GM19238 (cell line): ENCODE data around the gene TTC38.

Experiments used
- DNase-seq: peaks from one replicate; pipeline ENCODE4 v3.0.0; 2011; ENCODE audit warnings: low spot score; ENCODE audit not compliant: insufficient read length

Gene TTC38

DNA sequence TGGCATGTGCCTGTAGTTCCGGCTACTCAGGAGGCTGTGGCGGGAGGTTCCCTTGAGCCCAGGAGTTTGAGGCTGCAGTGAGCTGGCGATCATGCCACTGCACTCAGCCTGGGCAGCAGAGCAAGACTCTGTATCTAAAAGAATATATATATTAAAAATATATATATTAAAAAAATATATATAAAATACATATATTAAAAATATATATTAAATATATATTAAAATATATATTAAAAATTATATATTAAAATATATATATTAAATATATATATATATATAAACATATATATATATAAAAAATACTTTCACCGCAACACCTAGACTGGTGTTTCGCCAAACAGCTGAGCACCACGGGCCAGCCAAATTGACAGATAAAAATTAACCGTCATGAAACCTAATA is 8.8 kb downstream of the TTC38 start:
- no peak for DNase-seq

DNA sequence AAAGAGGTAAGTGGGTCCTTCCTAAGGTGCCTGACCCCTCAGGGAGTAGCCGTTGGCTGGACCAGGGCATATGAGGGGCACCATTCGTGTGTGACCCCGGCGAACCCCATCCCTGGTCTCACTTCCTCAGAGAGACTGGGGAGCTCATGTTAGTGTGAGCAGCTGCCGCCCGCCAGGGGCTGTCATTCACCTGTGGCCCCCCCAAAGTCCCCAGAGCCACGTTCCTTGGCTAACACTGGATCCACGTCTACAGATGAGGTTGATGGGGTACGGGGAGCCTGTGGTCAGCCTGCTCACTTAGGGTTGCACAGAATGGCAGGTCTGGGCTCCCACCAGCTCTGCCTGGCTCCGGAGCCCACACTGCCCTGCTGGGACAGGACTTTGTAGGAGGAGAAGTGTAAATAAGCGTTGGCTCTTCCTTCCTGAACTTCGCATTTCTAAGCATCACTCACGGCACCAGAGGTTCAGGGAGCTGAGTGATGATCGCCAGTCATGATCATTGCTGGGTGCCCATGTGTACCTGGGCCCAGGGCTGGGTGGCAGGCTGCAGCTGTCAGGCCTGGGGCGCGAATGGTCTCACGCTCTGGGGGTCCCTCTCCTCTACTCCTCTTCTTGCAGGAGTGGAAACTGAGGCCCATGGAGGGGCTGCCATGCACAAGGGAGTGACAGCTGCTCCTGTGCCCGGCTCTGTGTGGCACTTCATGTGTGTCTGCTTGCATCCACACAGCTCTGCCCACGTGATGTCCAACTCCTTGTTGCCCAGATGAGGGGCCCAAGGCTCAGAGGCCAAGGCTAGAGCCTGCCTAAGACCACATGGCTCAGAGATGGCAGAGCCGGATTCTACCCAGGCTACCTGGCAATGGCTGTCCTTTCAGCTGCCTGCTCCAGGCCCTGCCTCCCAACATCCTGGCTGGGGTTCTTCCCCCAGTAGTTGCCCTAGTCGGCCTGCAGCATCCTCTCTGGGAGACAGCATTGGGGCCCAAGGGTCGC is 11.1 kb downstream of the TTC38 start:
- DNase-seq: no peak

DNA sequence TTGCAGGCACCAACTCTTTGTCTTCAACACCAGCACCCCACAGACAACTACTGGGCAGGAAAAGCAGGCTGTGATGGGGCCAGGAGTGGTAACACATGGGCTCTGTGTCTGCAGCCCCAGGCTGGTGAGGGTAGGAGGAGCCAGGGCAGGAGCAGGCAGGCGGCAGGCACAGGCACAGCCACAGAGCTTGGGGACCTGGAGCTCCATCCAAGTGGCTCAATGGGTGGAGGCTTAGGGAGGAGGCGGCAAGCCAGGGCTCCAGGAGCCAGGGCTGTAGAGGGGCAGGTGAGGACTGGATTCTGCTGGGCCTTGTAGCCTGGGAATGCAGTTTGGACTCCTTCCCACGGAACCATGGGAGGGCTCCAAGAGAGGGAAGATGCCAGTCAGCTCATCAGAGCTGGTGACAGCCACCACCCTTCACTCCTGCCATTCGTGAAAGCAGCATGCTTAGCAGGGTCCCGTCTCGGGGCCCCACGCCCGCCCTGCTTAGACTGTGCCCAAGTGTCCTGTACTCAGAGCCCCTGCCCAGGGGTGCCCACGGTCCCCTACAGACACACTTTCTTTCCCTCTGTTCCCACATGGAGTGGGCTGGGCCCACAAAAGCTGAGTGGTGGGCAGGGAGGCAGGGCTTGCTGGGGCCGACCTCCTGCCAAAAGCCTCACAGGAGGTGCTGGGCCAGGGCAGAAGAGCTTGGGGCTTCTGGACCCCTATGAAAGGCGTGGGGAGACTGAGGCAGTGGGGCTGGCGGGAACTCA is 12.4 kb downstream of the TTC38 start:
- DNase-seq: no peak

DNA sequence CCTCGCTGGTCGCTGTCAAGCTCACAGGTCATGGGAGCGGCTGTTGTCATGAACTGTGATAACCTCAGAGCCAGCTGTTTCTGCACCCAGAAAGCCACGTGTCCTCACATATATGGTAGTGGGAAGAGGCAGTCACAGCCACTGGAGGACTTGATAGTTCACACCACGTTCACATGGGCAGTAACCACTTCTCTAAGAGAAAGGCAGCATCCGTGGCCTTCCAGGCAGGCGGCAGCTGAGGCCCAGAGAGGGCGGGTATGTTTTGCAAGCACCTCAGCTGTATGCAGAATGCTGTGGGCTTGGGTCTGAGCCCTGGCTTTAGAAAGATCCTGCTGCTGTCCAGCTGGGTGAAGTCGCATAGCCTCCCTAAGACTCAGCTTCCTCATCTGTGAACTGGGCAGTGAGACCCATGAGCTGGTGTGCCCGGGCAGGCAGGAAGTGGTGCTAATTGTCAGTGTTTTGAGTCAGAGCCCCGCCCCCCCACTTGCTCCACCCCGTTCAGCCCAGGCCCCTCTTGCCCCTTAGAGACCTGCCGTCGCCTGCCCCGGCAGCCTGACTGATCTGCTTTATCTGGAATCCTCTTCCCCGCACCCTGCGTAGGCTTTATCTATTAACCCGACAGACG is 13.3 kb downstream of the TTC38 start:
- no peak for DNase-seq

DNA sequence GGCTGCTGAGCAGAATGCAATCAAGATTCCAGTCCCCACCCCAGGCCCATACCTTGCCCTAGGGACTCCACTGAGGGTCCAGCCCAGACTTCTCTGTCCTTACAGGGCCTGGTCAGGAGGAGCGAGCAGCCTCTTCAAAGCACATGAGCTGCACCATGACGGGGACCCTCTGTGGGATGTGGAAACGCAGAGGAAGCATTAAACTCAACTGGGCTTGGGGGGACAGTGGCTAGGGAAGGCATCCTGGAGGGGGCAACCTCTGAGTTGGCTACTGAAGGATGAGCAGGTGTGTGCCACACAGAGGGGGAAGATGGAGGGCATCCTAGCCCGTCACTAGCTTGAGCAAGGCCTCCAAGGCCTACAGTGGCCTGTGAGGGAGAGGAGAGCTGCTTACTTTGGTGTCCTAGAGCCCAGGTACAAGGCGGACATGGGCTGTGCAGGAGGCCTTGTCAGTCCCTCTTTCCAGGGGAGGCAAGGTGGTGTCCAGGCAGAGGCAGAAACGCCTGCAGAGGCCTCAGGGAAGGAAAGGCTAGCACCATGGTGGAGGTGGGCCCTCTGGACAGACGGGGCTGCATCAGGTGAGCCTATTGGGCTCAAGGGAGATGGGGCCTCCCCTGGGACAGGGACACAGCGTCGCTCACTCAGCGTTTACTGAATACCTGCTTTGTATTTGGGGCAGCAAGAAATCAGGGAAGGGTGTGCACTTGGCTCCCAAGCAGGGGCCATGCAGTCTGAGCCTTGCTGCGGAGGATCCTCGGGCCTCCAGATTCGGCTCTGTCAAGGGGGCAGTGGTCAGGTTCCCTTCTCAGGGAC is 14.3 kb downstream of the TTC38 start:
- no peak for DNase-seq

DNA sequence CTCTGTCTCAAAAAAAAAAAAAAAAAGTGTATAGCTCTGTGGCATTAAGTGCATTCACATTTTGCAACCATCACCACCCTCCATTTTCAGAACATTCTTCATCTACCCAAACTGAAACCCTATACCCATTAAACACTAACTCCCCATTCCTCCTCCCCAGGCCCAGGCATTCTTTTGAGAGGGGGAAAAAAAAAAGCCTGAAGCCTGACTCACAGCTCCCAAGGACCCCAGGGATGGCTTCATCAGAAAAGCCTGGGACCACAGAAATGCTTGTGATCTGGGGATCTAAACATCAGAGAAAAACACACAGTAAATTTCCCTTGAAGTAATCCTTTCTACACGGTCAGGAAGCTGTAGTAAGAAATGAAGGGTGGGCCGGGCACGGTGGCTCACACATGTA is 18.2 kb downstream of the TTC38 start:
- DNase-seq: no peak

DNA sequence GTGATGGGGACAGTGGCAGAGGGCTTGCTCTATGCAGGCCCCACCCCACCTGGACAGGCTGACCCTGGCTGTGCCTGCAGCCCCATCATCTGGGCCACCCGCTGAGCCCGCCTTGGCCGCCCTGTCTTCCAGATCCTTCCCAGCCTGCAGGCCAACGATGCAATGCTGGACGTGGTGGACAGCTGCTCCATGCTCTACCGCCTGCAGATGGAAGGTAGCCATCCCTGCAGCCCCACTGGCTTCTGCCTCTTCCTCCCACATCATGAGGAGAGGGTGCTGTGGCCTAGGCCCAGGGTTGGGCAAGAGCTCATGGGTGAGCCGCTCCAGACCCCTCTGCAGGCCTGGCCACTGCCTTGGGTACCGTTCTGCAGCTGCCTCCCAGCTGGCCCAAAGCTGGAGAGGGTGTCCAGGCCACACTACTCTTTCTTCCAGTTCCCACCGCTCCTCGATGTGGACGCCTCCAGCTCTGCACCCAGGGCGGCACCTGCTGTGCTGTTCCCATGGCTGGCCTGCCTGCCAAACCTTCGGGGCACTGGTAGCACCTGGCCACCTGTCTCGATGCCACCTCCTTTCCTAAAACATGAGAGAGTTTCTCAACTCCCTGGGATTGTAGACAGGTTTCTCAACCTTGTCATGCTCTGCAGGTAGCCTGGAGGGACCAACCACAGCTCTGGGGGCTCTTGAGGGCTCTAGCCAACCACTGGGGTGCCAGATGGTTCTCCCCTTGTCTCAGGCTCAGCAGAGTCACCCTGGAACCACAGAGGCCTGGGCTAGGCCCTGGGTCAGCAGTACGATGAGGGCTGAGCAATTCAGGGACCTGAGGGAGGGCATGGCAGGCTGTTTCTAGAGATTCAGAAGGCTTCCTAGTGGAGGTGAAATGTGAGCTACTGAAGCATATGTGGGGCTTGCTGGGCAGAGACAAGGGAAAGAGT is 19.4 kb downstream of the TTC38 start:
- DNase-seq: no peak

DNA sequence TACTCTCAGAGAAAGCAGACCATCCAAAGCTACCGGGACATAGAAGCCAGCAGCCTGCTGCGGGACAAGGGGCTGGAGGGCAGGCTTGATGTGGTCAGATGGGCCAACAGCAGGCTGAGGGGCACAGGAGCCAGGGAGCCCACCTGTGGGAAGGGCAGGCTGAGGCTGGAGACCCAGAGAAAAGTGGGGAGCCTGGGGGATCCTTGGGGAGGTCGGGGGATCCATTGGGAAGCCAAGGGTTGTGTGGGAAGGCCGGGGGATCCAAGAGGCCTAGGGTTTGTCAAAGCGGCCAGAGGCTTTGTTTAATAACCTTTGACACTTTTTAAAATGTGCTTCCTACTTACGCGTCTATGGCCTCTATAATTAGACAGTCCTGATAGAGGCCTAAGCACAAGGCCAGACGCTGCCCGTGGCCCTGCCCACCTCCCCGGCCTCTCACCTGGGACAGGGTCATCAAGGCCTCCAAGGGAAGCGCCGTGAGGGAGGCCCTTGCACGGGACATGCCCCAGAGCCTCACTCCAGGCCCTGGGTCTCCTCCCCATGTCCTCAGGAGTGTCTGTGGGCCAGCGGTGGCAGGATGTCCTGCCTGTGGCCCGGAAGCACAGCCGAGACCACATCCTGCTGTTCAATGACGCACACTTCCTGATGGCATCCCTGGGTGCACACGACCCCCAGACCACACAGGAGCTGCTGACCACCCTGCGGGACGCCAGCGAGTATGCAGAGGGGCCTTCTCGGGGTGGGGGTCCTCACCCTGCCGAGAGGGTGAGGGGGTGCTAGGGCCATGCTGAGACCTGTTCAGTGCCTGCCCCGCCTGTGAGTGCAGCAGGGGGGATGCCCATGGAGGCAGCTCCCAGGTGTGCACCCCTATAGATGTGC is 20.3 kb downstream of the TTC38 start:
- DNase-seq: peak; percentile 92

DNA sequence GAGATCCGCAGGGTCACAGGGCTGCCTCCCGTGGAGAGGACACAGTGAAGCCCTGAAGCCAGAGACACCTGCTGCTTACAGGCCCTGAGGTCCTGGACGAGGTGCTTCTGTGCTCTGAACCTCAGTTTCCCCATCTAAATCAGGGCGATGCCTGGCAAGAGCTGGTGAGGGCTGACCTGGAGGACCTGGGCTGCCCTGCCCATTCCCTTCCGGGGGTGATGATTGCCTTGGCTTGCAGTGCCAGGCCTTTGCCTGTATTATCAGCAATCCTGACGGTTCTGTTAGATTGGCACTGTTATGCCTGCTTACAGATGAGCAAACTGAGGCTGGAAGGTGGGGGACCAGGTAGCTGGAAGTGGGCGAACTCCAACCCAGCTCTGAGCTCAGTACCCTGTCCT is 21.0 kb downstream of the TTC38 start:
- DNase-seq: no peak

DNA sequence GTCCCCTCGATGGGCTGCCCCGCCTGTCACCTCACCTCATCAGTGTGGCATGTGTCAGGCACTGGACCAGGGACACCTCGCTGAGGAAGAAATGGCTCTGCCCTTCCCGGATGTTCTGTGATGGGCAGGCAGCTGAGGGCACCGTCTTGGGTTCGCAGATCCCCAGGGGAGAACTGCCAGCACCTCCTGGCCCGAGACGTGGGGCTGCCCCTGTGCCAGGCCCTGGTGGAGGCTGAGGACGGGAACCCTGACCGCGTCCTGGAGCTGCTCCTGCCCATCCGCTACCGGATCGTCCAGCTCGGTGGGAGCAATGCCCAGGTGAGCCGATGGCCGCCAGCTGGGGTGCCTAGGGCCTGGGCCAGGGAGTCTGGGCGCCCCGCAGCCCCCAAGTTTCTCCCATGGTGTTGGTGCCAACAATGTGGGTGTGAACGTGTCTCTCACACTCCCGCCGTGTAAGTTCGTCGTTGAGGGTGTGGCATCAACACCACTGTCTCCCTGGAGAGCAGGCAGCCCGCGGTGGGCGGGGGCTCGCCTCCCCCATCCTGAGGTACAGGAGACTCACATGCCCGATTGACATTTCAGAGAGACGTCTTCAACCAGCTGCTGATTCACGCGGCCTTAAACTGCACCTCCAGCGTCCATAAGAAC is 21.6 kb downstream of the TTC38 start:
- DNase-seq: no peak

DNA sequence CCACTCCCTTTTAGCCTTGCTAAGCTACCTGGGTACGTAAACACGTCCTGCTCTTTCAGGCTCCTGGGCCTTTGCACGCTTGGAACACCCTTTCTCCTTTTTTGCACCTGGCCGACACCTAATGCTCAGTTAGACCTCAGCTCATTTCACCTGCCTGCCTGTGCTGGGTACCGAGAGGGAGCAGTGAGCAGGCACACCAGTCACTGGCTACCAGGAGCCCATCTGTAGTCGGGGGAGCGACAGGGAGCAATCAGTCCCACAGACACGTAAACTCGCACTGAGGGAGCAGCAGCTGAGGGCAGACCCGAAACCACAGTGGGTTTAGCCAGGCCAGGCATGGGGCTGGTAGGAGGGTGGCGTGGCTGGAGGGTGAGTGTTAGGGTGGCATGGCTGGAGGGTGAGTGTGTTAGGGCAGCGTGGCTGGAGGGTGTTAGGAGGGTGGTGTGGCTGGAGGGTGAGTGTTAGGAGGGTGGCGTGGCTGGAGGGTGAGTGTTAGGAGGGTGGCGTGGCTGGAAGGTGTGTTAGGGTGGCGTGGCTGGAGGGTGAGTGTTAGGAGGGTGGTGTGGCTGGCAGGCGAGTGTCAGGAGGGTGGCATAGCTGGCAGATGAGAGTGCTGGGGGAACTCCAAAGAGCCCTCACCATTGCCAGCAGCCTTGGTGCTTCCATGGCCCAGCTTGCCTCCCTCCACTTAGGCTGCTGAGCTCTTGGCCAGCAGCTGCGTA is 22.5 kb downstream of the TTC38 start:
- DNase-seq: no peak

DNA sequence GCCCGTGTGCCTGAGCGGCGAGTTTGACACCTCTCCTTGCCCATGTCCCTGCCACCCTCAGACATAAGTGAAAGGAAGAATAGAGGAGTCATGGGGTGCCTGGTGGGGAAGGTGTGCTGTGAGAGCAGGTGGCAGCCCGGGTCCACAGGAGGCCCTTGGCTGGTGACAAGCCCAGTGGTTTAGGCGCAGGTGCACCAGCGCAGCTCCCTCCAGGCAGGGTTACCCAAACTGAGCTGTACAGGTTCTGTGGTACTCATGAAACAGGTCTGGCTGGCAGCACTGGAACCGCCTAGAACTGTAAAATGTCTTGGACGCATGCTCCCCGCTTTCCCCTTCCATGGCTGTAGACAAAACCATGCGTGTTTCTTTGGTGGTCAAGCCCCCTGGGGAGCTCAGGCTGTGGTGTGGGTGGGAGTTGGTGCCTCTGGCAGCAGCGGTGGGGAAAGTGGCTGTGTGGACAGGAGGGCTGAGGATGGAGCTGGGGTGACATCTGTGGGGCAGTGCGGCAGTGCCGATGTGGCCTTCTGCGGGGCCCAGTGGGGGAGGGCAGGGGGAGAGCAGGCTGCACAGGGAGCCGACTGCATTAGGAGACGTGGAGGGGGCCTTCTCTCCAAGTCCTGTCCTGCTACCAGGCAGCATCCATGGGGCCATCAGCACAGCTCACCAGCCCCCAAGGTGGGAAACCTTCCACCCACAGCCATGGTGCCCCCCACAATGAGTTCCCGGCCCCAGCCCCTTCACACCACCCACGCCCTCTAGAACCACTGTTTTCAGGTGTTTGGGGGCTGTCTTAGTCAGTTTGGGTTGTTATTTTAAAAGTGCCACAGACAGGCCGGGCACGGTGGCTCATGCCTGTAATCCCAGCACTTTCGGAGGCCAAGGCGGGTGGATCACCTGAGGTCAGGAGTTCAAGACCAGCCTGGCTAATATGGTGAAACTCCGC is 23.3 kb downstream of the TTC38 start:
- no peak for DNase-seq

DNA sequence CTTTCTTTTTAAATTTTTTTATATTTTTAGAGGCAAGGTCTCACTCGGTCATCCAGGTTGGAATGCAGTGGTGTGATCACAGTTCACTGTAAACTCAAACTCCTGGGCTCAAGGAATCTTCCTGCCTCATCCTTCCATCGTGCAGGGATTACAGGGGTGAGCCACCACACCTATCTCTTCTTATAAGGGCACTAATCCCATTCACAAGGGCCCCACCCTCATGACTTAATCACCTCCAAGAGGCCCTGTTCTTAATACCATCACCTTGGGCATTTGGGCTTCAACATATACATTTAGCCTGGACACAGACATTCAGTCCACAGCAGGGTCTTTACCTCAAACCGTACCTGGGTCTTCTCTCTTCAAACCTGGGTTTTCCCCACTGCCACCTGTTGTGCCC is 24.4 kb downstream of the TTC38 start:
- DNase-seq: no peak

DNA sequence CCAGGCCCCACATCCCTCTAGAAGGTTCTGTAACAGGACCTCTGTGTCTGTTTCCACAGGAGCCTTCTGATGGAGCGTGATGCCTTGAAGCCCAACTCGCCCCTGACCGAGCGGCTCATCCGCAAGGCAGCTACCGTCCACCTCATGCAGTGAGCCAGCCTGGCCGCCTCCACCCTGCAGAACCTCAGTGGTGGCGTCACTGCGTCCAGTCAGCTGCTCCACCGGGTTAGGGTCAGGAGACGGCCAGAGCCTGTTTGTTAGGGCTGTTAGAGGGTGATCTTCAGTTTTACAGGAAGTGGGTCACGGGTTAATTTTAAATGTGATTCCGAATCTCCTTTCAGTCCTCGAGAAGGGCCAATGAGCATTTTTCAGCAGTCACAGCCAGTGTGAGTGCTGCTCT is 24.9 kb downstream of the TTC38 start:
- DNase-seq: no peak

DNA sequence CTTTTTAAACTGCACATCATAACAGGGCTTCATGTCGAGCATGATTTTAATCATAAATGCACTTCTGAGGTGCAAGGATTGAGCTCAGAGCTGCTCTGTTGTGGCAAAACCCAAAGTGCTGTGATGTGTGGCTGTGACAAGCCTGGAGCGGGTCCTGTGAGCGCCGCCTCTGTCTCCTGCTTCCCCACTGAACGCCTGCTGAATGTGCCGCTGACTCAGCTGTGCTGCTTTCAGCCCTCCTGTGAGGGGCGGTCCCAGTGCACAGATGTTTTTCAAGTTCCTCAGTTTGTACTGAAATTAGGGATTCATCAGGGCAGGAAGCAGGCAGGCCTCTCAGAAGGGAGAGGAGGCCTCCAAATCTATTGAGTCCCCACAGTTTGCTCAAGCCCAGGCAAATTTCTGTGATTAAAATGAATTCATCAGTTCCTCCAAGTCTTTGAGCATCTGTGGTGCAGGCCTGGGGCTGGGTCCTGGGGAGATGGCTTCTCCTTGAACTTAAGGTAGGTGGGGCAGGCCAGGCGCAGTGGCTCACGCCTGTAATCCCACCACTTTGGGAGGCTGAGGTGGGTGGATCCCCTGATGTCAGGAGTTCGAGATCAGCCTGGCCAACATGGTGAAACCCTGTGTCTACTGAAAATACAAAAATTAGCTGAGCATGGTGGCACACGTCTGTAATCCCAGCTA is 25.9 kb downstream of the TTC38 start:
- DNase-seq: no peak

DNA sequence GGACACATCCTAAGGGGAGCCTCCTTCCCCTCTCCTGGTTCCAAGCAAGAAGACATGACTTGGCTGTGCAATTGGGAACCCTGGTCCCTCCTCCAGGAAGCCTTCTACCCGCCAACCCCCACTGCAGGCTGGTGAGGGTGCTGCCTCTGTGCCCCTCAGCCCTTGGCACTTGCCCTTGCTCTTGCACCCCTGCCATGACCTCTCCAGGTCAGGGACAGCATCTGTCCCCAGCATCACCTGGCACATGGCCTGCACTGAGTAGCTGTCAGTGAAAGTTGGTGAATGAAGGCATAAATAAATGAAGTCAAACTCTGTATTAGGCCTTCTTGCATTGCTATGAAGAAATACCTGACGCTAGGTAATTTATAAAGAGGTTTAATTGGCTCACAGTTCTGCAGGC is 27.0 kb downstream of the TTC38 start:
- DNase-seq: no peak
